HG03571 (cell line): ENCODE results near the gene LBHD1.
"Not testable (repeated sequence)": the region's sequence is repeated elsewhere in the genome, so short reads cannot be mapped to it uniquely, and the experiment has no call there.

Experiments
- ATAC-seq: cut with Tn5 transposase; IDR thresholded peaks from one replicate; pipeline ENCODE4 v1.9.1; 2021; ENCODE audit not compliant: unreplicated experiment

LBHD1 gene

DNA sequence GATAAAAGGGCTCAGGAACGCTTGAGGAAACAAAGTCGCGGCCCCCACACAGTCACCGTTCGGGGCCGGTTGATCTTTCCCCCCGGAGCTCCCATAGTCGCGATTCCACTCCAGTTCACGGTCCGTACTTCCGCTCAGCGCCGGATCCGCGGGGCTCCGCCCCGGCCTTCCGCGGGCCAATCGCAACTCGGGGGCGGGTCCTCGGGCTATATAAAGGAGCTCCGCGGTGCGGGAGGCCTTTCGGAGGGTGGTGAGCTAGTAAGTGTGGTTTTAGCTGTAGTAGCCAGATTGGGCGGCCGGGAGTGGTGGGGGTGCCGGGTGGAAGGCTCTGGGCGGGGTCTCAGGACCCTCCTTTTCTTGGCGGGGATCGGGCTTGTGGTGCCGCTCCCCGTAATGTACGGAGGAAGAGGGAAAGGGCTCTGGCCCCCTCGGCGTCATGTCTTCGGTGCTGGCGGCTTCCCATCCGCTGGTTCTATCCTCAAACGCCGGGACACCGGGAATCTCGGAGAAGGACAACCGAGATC, 6.9 kb downstream of the LBHD1 start, which contains the start of the genes C11orf98 and CSKMT:
Gene C11orf98 (minus strand): TSS at position 136 of the 524 bp plus-strand sequence. CDS start 41 bp downstream, at position 95.
Gene CSKMT (plus strand): TSS at position 238 of the 524 bp plus-strand sequence. CDS start 568 bp downstream, outside the sequence.
- ATAC-seq = peak; percentile 83

DNA sequence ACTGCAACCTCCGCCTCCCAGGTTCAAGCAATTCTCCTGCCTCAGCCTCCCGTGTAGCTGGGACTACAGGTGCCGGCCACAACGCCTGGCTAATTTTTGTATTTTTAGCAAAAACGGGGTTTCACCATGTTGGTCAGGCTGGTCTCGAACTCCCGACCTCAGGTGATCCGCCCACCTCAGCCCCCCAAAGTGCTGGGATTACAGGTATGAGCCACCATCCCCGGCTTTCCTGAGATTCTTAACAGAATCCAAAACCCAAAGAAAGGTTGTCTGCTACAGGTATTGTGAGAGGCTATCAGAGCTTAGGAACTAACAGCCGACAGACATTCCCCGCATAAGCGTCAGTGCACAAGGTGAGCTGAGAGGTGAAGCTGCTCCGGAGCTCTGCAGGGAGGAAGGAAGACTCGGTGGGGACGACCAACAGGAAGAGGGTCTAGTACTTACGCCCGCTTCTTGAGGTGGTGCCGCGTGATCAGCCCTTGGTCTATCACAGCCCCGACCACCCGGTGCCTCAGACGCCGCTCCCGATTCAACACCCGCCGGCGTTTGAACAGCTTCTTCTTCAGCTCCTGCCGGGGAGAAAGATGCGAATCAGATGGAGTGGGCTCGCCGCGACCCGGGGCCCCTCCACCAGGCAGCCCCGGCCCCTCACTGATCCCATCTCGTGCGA, 7.5 kb downstream of the LBHD1 start:
- peak; percentile 13 for ATAC-seq

- no peak for ATAC-seq
These were observed 15.2 kb downstream of the LBHD1 start for GRCh38 chr11:62656796-62657429.

GRCh38 chr11:62654297-62654696, 17.8 kb downstream of the LBHD1 start:
- no peak for ATAC-seq

DNA sequence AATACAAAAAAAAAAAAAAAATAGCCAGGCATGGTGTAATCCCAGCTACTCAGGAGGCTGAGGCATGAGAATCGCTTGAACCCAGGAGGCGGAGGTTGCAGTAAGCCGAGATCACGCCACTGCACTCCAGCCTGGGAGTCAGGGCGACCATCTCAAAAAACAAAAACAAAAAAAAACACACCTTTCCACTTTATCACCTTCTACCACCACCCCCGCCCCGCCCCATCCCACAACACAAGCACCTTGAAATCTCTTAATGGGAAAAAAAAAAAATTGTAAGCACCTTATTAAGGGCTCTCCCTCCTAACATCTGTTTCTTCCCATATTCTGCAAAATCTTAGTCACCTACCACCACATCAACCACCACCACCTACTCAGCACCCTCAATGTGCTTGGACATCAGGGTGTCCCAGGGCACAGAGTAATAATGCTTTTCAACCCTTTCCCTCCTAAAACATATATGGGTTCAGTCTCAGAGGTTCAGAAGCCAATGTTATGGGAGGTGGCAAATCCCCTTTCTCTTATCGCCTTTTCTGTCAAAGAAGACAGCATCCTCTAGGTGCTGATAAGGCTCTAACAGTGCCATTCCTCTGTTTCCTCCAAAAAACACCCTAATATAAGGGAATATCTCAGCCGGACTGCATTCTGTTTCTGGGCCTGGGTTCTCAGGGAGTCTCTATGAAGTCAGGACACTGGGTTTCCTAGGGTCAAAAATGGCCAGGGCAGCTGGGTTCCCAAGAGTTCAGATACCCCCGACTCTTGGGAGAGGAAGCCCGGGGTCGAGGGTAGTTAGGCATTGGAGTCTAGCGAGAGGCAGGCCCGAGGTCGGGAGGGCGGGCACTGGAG, 19.7 kb downstream of the LBHD1 start:
- peak; percentile 12 for ATAC-seq

DNA sequence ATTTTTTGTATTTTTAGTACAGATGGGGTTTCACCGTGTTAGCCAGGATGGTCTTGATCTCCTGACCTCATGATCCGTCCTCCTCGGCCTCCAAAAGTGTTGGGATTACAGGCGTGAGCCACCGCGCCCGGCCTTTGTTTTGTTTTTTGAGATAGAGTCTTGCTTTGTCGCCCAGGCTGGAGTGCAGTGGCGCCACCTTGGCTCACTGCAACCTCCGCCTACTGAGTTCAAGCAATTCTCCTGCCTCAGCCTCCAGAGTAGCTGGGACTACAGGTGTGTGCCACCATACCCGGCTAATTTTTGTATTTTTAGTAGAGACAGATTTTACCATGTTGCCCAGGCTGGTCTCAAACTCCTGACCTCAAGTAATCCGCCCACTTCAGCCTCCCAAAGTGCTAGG, 21.8 kb downstream of the LBHD1 start:
- ATAC-seq = not testable (repeated sequence)

DNA sequence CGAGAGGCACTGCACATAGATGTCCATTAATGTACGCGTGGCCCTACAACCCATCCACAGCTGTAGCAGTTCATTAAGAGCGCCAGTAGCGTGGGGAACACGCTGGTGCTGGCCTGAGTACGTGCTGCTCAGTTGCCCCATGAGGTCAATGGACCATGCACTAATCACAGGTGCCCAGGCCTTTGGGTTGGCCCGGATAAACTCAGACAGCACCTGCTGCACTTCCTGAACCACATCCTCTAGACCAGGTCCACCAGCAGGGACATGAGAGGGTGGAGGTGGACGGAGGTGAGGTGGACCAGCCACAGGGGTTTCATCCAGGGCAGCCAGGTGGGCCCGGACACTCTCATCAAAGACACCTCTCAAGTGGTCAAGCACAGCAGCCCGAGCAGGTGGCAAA, 22.6 kb downstream of the LBHD1 start:
- no peak for ATAC-seq

DNA sequence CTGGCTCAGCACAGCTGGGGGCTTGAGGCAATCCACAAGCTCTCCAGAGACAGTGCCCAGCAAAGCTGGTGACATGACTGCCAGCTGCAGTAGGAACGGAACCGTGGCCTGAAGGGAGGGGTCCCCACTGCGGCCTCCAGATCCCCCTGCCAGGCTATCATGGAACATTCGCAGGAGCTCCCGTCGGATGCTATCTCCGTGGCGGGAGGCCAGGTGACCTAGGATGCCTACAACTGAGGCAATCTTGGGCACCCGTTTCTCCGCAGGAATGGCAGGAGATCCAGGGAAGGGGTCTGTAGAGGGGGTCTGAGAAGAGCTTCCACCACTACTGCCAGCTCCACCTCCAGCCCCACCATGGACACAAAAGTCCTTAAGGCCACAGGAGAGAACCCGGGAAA, 23.1 kb downstream of the LBHD1 start:
- ATAC-seq = no peak

GRCh38 chr11:62648185-62648966, 23.7 kb downstream of the LBHD1 start:
- no peak for ATAC-seq

GRCh38 chr11:62647609-62648005, 24.5 kb downstream of the LBHD1 start:
- ATAC-seq = no peak

DNA sequence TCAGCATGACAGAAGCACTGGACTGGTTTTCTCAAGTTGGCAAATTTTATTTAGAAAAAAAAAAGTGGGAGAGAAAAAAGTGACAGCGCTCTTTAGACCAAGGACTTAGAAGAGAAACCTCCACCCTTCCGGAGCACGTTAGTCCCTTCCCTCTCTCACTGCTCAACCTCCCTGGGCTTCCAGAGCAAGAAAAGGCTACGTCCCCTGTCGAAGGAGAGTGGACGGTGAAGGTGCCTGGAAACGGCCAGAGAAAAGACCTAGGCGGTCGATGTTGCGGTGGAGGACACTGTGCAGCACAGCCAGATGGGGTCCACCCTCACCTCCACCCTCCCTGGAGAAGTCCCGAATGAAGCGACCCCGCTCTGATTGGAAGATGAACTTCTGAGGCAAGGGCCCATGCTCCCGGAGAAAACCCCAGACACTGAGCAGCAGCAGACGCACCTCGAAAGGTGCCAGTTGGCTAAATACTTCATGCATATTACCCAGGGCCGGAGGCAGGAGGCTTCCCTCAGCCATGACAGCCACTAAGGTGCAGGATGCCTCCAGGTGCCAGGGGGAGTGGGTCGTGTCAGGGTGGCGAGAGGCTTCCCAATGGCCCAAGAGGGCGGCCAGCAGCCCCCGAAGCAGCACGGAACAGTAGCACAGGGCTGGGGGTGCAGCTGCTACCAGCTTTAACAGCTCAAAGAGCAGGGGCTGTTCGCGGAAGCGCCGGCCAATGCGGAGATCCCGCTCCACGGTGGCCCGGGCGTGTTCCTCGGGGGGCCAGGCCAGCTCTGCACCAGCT, 25.1 kb downstream of the LBHD1 start:
- no peak for ATAC-seq

DNA sequence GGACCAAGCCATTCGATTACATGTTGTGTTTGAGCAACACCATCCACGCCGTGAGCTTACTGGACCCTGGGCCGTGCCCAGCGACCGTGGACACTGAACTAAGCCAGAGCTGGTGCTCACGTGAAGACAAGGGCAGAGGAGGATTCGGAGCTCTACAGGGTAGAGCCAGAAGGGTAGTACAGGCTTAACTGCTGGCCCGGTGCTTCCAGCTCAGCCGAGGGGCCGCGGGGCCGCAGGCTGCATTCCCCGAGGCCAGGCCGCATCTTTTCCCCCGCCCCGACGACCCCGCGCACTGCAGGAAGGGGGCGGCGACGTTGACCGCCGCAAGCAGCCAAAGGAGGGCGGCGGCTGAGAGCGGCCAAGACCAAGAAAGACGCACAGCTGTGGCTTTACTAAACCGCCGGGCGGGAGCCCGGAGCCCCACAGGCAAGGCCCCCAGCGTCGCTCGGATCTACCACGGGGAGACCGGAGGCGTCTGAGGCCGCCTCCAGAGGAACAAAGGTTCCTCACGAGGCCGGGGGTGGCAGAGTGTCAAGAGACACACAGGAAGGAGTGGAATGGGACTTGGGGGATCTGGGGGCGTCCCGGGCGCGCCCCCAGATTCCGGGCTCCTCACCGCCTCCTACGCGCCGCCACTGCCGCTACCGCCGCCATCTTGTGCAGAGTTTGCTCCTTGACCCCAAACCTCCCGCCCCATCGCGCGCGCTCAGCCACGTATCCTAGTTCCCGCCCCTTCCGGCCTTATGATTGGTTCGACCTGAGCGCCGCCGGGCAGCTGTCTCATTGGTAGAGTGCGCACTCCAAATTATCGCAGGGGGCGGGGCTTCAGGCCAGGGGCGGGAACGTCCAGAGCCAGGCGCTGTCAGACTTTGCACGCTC, 25.9 kb downstream of the LBHD1 start, which contains the start of gene GANAB:
Gene GANAB (minus strand): TSS at position 668 of the 879 bp plus-strand sequence. CDS start 14 bp downstream, at position 654.
- ATAC-seq = peak; percentile 92

DNA sequence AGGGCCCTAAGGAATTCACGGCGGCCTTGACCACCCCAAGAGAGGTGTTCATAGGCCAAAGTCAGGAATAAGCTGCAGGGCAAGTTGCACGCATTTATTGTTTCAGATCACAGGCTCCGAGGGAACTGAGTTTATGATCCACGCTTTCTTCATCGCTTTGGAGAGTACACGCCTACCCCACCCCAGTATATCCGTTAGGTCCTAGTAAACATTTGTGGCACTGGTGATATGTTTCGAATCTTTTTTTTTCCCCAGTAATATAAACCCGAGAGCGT, 26.5 kb downstream of the LBHD1 start:
- ATAC-seq = no peak

DNA sequence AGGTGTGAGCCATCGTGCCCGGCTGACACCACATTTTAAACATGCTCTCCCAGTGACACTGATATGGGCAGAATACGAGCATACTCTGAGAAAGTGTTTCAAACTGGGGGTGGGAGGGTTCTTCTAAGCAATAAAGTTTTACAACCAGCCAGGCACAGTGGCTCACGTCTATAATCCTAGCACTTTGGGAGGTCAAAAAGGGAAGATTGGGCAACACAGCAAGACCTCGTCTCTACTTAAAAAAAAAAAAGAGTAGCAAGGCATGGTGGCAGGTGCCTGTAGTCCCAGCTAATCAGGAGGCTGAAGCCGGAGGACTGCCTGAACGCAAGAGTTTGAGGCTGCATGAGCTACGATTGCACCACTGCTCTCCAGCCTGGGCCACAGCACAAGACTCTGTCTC, 27.8 kb downstream of the LBHD1 start:
- ATAC-seq = no peak

DNA sequence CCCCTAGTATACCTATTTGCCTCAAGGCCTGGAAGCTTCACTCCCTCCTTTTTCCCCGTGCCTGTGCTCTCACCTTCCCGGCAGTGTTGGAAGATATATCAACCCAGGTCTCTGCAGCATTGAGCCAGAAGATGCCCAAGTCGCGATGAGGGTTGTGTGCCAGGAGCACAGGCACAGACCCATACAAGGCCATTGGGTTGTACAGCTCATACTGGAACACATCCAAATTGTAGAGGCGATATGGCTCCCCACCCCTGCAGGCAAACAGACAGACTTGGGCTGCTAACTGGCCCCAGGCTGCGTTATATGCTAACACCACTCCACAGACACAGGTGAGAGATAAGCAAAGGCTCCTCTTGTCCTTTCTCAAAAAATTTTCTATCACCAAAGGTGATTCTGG, 39.6 kb downstream of the LBHD1 start:
- ATAC-seq = no peak

- no peak for ATAC-seq
These were observed 44.4 kb downstream of the LBHD1 start for GRCh38 chr11:62627713-62628112.

GRCh38 chr11:62622476-62623089, 49.5 kb downstream of the LBHD1 start:
- ATAC-seq = no peak
